T47D (cell line): Measurements from ENCODE around the gene NEDD1.

Experiments used
- DNase-seq, 2 experiments: peaks; one replicate each; pipeline versions ENCODE4 v3.0.0 to v3.0.0-alpha.2; 2011 to 2012; ENCODE audit warnings: low read depth in 1 of 2, low spot score in 1 of 2
- JUND ChIP-seq: IDR thresholded peaks from 2 replicates; pipeline ENCODE4 v1.6.1; 2012; ENCODE audit warnings: low read depth
- in situ Hi-C: cut with HindIII; loops from 2 replicates; pipeline ENCODE4 v1.10.0; 2016; ENCODE audit warnings: low sequenced_read_pairs, low pct_unique_long_range_greater_than_20kb

The NEDD1 gene

DNA sequence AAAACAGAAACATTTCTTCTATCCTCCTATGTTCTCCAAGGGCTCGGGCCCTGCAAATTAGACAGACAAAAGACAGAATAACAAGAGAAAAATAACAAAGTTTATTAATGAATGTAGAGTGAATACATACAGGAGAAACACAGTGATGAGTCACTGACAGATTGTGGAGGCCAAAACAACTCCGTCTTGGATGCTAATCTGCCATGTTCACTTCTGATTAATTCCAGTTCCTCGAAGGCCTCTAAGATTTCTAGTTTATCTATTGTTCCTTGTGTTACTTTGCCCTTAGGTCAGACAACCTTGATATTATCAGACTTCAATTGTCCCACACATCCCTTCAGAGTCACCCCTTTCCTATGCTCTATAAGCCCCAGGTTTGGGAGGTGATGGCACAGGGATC lies 26.8 kb upstream of the NEDD1 start:
- TF ChIP-seq JUND = no peak
- in situ Hi-C loops = no loop called here

DNA sequence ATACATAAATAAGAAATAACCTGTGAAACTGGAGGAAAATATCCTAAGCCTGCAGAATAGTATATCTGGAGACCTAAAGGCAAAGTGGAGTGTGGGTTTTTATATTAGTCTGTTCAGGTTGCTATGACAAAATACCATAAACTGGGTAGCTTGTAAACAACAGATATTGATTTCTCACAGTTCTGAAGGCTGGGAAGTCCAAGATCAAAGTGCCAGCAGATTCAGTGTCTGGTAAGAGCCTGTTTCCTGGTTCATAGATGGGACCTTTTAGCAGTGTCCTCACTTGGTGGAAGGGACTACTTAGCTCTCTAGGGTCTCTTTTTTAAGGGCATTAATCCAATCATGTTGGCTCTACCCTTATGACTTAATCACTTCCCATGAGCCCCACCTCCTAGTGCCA lies 25.4 kb upstream of the NEDD1 start:
- TF ChIP-seq JUND = no peak
- in situ Hi-C loops = no loop called here
- no peak for DNase-seq

More for the DNA sequence above, 26.8 kb upstream of the NEDD1 start:
- DNase-seq = no peak

DNA sequence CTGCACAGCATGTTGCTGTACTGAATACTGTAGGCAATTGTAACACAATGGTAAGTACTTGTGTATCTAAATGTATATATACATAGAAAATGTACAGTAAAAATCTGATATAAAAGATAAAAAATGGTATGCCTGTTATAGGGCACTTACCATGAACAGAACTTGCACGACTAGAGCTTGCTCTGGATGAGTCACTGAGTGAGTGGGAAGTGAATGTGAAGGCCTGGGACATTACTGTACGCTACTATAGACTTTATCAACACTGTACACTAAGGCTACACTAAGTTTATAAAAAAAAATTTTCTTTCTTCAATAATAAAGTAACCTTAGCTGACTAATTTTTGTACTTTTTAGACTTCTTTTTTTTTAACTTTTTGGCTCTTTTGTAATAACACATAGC lies 24.2 kb upstream of the NEDD1 start:
- no peak for DNase-seq

DNA sequence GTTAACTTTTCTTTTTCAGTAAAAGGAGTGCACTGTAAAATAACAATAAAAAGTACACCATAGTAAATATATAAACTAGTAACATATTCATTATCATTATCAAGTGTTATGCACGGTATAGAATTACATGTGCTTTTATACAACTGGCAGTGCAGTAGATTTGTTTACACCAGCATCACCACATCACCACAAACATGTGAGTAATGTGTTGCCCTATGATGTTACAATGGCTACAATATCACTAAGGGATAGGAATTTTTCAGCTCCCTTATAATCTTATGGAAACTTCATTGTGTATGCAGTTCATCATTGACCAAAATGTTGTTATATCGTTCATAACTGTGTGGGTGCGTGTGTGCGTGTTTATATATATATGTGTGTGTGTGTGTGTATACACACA lies 23.5 kb upstream of the NEDD1 start:
- in situ Hi-C loops = no loop called here
- no peak for TF ChIP-seq JUND
- no peak for DNase-seq

More for the DNA sequence above, 24.2 kb upstream of the NEDD1 start:
- in situ Hi-C loops = no loop called here
- TF ChIP-seq JUND = no peak

DNA sequence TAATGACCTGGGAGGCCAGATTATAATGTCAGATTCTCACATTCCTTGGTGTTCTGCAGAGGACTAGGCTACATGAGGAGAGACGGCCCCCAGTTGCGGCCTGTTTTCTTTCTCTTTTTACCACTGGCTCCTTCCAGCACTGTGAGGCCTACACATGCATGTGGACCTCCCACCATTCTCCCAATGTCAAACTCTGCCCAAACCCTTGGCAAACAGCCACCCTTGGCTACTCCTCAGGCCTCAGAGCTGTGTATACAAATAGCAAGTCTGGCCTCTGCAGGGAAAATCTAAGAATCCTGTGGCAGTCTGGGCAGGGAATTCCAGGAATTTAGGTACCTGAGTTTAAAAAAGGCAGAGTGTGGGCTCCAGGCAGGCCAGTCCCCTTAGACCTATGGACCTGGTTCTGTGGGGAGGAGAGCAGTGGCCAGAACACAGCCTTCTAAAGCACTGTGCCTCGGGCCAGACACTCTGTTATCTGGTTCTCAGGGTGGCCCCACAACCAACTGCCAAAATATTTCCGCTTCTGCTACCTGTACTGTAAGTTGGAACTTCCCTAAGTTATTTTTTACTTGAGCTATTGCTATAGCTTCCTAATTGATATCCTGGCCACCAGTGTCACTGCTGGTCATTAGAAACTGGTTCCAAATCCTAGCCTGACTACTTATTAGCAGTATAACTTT lies 19.9 kb upstream of the NEDD1 start:
- TF ChIP-seq JUND = no peak
- in situ Hi-C loops = no loop called here
- peak in 1 of 2 experiments; percentile 15 for DNase-seq

DNA sequence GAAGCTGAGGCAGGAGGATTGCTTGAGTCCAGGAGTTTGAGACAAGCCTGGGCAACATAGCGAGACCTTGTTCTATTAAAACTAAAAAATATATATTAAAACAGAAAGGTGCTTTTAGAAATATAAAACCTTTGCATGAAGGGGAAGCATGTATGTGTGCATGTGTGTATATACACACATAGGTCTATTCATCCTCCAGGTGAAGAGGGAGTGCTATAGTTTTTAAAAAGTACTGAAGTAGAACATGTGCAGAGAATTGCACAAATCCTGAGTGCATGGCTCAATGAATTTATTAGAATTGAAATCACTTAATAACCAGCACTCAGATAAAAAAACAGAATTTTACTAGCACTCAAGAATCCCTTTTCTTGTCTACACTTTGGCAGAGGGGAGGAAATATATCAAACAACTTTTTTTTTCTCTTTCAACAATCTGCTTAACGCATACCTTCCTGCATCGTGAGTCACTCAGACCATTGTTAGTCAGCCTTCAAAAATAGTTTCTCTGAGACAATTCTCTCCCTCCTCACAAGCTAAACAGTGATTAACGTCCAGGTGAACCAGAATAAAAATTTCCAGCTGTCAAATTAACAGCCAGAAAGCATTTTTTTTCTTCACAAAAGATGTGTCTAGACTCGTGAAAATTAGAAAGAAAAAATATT lies 17.7 kb upstream of the NEDD1 start:
- DNase-seq = no peak
- no peak for TF ChIP-seq JUND
- in situ Hi-C loops = no loop called here

DNA sequence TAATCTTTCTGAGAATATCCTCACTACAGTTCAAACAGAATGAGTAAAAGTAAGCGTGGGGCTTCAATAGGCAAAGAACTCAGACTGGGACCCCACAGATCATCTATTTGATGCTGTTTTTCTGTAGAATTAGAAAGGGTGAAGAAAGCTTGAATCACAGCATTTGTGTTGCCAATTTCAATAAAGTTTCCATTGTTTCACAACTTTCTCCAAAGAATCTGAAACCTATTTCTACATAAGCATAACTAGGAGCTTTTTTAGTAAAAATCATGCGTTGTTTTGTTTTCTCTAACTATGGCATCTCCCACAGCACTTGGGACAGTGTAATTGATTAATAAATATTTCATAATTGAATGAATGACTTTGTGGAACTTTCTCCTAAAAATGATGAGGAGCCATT lies 16.7 kb upstream of the NEDD1 start:
- no peak for TF ChIP-seq JUND
- in situ Hi-C loops = no loop called here
- no peak for DNase-seq

DNA sequence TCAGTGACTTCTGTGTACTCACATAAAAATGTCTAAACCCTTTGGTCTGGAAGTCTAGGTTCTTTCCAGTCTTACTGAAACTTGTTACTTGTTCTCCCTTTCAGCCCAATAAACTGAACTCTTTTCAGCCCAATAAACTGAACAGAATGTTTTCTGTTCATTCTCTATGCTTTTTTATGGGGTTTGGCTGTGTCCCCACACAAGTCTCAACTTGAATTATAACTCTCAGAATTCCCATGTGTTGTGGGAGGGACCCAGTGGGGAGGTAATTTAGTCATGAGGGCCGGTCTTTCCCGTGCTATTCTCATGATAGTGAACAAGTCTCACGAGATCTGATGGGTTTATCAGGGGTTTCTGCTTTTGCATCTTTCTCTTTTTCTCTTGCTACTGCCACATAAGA lies 15.0 kb upstream of the NEDD1 start:
- in situ Hi-C loops = no loop called here
- TF ChIP-seq JUND = no peak
- no peak for DNase-seq

DNA sequence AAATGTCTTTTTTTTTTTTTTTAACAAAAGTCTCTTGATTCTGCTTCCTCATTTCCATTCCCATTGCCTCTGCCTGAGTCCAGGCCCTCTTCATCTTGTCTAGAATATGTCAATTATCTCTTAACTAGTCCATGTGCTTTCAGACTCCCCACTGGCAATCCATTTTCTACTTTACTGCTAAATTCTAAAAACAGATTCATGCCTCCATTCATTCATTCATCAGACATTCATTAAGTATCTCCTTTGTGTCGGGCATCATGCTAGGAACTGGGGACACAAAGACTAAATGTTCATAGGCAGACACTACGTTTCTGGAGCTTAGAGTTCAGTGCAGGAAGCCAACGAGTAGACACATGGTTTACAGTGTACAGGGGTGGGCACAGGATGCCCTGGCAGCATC lies 9.6 kb upstream of the NEDD1 start:
- no peak for DNase-seq
- no peak for TF ChIP-seq JUND
- in situ Hi-C loops = no loop called here

DNA sequence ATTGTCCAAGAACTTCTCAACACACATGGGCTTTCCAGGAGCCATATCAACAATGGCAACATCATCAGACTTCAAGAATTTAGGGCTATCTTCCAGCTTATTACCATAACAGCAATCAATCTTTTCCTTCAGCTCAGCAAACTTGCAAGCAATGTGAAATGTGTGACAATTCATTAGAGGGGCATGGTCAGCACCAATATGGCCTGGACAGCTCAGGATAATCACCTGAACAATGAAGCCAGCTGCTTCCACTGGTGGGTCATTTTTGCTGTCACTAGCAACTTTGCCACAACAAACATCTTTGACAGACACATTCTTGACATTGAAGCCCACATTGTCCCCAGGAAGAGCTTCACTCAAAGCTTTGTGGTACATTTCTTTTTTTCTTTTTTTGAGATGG lies 5.9 kb upstream of the NEDD1 start:
- TF ChIP-seq JUND = no peak
- in situ Hi-C loops = no loop called here

DNA sequence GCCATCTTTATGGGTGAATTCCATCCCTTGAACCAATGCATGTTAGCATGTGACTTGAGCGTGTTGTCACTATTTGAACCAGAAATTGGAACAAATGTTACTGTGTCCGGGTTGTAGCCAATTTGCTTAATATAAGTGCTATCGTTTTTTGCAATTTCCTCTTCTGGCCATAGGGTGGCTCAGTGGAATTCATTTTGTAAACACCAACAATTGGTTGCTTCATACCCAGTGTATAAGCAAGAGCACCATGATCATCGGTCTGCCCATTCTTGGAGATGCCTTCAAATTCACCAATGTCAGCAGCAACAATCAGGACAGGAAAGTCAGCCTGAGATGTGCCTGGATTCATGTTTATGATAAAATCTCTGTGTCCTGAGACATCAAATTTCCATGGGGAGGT lies 5.0 kb upstream of the NEDD1 start:
- DNase-seq = peak in 1 of 2 experiments; percentile 30
- TF ChIP-seq JUND = no peak
- in situ Hi-C loops = no loop called here

More for the DNA sequence above, 5.9 kb upstream of the NEDD1 start:
- peak in 1 of 2 experiments; percentile 19 for DNase-seq

DNA sequence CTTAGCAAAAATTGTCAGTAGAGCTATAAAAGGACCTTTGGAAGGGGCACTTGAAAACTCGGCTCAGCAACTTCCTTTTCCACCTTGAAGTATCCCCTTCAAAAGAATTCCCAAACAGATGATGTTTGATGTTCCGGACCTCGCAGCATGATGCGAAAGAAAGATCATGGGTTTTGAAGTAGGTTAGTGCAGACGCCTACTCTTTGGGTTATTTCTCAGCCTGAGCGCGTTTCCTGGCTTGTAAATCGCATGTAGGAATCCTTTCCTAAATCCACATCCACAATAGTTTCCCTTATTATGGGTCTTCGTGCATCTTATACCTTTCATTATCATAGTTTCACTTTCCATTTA lies 584 bp upstream of the NEDD1 start:
- TF ChIP-seq JUND = no peak
- in situ Hi-C loops = no loop called here
- peak in 1 of 2 experiments; percentile 24 for DNase-seq

DNA sequence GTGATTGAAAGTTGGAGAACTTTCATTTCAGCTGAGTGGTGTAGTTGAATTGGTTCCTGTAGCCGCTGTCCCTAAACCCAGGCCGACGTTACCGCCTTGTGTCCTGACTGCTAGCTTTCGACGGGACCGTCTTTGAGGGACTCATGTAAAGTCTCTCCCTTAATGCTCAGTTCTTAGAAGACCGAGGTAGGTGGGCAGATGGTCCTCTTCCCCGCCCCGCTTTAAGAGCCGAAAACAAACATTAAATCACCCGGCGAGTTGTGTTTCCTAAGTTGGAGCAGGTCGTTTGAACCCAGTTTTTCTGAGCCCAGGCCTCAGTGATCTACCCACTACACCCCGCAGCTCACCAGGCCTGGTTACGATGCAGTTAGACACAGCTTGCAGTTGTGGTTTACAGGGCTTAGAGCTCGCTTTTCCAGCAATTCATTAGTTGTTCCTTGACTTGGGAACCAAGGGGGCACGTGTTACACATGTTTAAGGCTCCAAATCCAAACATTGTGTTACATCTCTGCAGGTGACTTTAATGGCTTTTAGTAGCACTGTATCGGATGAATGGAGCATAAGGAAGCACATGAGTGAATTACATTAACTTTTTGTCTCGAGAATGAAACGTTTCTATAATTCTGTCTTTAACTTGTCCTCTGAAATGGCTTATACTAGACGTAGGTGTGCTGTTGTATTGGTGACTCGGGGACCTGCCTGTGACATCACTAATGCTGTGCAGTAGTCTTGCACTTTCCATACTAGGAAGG lies 790 bp downstream of the NEDD1 start:
- no peak for TF ChIP-seq JUND
- peak; percentile 31 to 41 for DNase-seq
- in situ Hi-C loops = no loop called here
